WTC11 (cell line): ENCODE measurements around the gene KSR2. TPM values are rescaled to one million over a fixed set of nuclear protein-coding genes. Genes with fewer than 3 reads are reported as not detected.

ENCODE experiments used
- total RNA-seq: library from RNA; stranded (reverse); gene quantifications from 3 replicates; pipeline ENCODE4 v1.2.3, GENCODE V29; 2021
- TF ChIP-seq, protein P1 (sequence below): fragments of 250-450 bp; sonication (Bioruptor Pico); conservative IDR thresholded peaks from 2 replicates; pipeline ENCODE4 v1.9.0; 2021; ENCODE audit warnings: mild to moderate bottlenecking

The KSR2 gene
- total RNA-seq, 1 experiment from 2014 or later: 2.4 TPM

DNA sequence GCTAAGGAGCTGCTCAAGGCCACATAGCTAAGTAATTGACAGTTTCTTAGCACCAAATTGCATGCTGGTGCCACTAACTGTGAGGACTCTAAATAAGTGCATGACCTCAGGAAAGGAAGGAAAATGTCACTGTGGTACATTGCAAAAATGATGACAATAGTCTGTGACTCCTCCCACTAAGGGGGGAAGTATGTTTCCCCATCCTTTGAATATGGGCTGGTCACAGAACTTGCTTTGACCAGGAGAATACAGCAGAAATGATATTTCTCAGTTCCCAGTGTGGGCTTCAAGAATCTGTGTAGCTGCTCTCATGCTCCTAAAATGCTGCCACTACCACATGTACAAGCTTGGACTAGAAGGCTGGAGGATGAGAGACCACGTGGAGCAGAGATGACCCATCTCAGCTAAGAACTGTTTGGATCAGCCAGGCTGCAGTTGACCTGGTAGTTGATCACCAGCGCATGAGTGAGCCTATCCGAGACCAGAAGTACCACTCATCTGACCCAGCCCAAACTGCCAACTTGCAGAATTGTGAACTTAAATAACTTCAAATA, 565.1 kb downstream of the KSR2 start (continued):
- TF ChIP-seq, protein P1, sequence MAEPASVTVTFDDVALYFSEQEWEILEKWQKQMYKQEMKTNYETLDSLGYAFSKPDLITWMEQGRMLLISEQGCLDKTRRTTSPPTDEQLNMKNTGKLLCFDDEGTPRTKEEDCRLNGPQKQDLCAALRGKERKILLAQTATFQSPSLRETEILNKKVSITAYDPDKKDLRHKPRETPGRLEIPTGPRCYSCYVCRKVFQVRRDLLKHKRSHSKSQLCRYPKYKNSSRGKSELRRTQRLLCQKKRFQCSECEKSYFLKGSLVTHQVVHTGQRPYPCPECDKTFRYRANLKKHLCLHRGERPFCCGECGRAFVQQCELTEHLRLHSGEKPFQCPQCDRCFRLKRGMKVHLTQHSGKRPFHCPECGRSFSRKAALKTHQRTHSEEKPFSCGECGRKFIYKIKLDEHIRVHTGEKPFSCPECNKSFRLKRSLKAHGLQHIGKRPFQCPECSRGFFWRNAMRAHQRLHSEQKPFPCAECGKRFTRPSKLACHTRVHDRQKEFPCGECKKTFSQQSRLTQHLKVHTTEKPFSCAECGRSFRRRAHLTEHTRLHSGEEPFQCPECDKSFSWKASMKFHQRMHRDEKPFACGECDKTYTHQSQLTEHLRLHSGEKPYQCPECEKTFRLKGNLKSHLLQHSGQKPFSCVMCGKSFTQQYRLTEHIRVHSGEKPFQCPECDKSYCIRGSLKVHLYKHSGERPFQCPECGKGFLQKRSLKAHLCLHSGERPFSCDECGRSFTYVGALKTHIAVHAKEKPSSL (CRISPR knock-in tag): no peak
- TF ChIP-seq, all 79 proteins: peak for 0

Other genes with a start within 250 kb of the KSR2 start
- 34.5 to 35.9 TPM (median 35.2 TPM) in 3 replicates for gene RFC5, start 47.7 kb upstream of the KSR2 start, total RNA-seq
- gene WSB2, start 92.2 kb upstream of the KSR2 start, total RNA-seq: 59.0 to 74.2 TPM (median 60.5 TPM) in 3 replicates
- gene VSIG10, start 135.0 kb upstream of the KSR2 start, total RNA-seq: 69.7 to 82.5 TPM (median 74.4 TPM) in 3 replicates
- gene PEBP1, start 167.1 kb upstream of the KSR2 start, total RNA-seq: 347 to 366 TPM (median 363 TPM) in 3 replicates